Colon (tissue), 2 donors: ENCODE measurements around the gene FAM83E.

Experiments
- FAIRE-seq: peaks from 2 replicates; lab custom pipeline; 2012; peaks lifted over from hg19 to GRCh38; lab: Jason Lieb, UNC
- donor health status: control.
- donor health status: control.

Gene FAM83E

DNA sequence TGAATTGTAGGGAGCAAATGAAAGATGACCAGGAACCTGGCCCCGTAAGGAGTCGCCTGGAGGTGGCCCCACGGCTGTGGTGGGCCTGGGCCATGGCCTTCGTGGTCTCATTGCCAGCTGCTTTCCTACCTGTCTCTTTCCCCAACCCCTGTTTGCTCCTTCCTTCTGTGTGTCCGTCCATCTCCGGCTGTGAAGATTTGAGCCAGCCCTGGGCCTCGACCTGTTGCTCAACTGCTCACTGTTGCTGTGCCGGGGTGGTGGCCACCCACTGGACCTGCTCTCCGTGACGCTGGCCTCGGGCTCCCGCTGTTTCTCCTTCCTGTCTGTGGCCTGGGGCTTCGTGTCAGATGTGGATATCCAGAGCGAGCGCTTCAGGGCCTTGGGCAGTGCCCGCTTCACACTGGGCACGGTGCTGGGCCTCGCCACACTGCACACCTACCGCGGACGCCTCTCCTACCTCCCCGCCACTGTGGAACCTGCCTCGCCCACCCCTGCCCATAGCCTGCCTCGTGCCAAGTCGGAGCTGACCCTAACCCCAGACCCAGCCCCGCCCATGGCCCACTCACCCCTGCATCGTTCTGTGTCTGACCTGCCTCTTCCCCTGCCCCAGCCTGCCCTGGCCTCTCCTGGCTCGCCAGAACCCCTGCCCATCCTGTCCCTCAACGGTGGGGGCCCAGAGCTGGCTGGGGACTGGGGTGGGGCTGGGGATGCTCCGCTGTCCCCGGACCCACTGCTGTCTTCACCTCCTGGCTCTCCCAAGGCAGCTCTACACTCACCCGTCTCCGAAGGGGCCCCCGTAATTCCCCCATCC, 13.8 kb upstream of the FAM83E start:
- FAIRE-seq = no peak

DNA sequence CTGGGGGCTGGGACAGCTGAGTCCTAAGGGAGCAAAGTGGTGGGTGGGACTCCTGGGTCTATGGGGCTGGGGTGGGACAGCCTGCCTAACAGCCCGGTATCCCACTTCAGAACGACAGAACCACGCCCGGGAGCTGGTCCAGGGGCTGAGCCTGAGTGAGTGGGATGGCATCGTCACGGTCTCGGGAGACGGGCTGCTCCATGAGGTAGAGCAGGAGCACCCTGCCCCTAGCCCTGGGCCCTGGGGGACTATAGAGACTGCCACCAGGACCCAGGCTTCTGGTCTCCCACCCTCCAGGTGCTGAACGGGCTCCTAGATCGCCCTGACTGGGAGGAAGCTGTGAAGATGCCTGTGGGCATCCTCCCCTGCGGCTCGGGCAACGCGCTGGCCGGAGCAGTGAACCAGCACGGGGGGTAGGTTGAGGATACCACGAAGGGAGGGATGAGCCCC, 13.0 kb upstream of the FAM83E start:
- FAIRE-seq = no peak

DNA sequence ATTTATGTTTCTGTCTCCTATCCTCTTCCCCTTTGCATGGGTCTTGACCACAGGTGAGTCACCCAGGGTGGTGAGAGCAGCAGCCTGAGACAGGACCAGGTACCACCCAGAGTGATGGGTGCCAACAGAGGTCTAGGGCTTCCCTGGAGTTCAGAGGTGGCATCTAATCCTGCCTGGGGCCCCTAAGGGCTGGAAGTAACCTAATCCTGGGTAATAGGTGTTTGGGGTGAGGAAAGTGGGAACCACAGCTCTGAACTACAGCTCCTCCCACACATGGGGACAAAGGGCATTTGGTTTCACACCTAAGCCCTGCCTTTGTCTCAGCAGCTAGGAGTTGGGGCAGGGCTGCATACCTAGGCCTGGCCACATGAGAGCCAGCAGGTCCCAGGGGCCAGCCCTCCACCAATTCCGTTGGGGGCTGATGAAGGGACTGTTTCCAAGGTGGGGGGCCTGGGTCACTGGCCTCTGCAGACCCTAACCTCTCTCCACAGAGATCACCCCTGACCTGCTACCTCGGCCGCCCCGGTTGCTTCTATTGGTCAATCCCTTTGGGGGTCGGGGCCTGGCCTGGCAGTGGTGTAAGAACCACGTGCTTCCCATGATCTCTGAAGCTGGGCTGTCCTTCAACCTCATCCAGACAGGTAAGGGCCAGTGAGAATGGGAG, 12.5 kb upstream of the FAM83E start:
- no peak for FAIRE-seq

DNA sequence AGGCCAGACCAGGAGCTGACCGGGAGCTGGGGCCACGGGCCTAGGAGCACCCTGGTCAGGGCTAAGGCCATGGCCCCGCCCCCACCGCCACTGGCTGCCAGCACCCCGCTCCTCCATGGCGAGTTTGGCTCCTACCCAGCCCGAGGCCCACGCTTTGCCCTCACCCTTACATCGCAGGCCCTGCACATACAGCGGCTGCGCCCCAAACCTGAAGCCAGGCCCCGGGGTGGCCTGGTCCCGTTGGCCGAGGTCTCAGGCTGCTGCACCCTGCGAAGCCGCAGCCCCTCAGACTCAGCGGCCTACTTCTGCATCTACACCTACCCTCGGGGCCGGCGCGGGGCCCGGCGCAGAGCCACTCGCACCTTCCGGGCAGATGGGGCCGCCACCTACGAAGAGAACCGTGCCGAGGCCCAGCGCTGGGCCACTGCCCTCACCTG, 11.0 kb upstream of the FAM83E start:
- FAIRE-seq = no peak

DNA sequence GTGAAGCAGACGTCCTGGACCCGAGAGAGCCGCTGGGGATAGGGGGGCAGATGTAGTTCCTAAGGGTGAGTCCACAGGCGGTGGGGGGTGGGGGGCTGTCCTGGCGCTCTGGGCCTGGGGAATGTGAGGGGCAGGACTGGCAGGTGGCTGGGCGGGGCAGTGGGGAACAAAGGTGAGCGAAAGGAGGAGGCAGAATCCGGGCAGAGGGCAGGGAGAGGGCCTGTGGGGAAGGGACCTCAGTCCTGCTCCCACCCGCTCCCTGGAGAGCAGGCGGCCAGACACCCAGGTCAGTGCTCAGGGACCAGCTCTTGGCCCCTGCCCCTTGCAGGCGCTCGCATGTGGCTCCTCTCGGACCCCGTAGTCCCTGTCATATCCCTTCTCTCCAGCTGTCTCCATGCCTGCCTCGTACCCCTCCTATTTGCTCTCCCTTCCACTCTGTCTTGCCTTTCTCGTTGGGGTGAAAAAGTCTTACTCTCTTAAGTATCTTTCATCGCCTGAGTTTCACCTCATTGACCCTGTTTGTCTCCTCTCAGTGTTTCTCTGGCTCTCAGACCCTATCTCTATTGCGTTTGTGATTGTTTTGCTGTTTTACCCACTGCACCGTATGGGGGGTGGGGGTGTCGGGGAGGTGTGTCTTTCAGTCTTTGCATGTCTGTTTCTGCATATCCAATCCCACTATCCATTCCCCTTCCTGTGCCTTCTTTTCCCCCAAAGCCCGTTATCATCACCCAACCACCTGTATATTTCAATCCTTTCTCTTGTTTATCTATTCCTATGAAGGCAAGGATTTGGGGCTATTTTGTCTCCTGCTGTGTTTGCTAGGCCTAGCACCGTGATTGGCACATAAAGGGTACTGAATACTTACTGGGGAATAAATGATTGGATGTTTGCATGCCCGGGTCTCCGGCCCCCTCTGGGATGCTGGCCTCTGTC, 10.2 kb upstream of the FAM83E start:
- no peak for FAIRE-seq

DNA sequence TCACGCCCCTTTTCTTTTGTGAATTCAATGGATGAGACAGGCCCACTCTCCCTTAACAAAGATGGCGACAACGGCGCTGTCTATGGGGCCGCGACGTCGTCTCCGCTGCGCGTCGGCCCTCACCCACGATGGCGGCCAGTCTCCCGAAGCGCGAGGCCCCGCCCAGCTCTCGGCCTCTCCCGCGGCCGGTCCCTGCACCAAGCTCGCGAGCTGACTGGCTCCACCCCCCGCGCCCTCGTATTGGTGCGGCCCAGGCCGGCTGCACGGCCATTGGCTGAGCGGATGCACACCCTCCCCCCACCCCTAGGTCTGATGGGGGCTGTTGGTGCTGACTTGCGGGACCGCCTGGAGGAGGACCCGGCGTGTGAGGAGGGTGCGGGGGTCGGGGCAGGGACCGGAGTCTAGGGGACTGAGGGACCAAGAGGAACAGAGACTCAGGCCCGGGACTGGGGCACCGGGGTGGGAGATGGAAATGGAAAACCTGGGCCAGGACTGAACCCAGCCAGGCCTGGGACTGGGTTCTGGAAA, 9.3 kb upstream of the FAM83E start:
- no peak for FAIRE-seq

DNA sequence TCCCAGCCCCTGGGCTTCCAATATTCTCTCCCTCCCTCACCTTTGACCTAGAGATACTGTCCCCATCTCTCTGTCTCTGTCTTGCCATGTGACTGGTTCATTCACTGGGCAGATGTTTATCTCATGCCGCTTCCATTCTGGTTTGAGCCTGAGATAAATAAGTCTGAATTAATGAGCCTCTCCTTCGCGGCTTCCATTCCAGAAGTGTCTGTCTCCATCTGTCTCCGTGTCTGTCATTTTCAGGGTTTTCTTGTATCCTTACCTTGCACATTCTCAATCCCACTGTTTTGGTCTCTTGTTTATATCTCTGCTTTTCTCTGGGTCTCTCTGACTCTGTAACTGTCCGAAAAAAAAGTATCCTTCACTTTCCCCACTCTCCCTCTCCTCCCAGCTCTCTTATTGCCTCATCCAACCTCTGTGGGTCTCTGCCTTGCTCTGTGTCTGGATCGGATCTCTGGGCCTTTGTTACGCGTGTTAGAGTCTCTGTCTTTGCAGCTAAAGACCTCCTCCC, 8.7 kb upstream of the FAM83E start:
- no peak for FAIRE-seq

DNA sequence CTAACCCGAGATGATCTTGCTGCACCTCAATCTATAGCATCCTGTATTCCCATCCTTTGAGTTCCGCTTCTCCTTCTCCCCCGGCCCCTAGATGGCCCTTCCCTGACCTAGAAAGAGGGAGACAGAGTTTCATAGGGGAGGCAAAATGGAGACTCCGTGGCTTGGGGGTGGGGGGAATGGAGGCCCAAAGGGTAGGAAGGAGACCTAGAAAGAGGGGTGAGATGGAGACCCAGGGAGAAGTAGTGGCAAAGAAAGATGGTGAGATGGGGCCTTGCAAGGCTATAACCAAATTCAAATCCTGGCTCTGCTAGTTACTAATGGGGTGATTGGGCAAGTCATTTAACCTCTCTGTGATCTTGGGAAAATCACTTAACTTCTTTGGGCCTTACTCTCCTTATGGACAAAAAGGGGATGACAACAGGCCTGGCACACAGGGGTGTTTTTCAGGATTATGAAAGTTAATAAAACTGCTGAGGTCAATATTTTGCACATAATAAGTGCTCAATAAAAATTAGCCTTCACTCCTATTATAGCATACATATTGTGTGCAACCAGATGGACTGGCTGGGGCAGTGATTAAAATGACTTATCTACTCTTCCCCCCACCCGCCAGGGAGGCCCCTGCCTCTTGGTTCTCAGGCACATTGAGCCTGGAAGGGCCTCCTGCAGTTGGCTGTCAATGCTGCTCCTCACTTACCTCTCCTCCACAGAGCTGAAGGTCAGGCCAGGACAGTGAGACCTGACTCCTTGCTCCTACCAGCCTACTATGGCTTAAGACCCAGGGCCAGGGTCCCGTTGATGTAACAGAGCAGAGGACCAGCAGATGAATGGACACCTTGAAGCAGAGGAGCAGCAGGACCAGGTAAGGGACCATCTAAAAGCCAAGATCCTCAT, 5.1 kb upstream of the FAM83E start:
- no peak for FAIRE-seq

DNA sequence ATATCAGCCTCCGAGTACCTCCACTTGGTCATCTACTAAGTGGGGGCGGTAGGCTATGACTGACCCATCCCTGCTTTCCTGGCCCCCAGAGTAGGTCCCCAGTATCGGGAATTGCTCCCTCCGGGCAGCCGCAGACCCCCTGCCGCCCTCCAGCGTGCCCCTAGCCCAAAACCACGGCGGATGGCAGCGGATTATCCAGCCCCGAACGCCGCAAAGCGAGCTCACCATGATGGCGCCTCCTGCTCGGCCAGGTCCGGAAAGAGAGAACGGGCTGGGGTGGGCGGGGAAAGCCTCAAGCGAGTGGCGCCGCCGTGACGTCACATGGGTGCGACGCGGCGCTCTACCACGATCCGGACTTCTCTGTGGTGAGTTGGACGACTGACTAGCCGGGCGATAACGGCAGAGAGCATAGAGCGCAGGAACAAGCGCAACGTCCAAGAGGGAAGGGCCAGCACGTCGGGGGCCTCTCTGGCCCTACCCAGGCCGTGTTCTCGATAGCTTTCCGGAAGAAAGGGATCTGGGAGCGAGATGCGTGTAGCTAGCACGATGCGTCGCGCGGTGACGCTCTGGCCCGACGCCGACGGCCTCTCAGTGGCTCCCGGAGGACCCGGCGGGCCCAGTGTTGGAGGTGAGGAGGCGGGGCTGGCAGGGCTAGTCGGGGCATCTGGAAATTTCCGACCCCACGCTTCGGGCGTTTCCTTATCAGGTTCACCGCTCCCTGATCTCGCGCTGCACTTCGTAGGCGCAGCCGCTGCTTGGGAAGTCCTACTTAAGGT, 4.2 kb upstream of the FAM83E start, which contains the start of the genes RPL18 and SPHK2:
RPL18 (minus strand) TSS at position 263 of the 776 bp plus-strand sequence; CDS start at position 228, 35 bp downstream.
SPHK2 (plus strand) TSS at position 591 of the 776 bp plus-strand sequence. CDS start 1,009 bp downstream, outside the sequence.
- peak; percentile 57 for FAIRE-seq

DNA sequence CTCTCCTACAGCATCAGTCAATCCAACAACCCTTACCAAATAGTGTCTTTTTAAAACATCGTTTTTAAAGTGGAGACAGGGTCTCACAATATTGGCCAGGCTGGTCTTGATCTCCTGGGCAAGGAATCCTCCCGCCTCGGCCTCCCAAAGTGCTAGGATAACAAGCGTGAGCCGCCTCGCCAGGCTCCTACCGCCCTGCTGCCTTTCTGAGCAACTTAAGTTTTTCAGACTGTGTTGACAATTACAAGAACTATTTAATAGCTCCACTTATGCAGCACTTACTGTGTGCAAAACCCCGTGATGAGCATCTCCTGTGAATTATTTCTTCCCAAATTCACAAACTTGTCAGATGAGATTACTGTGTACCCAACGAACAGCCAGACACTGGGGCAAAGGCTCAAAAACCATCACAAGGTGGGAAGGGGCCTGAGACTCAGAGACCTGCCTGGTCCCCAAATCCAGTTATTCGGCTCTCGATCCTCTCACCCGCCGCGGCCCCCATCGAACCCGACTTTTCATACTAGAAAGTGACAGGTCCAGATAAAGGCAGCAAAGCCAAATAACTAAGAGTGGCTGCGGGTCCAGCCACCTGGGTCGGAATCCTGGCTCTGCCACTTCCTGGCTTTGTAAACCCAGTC, 3.5 kb upstream of the FAM83E start:
- no peak for FAIRE-seq

DNA sequence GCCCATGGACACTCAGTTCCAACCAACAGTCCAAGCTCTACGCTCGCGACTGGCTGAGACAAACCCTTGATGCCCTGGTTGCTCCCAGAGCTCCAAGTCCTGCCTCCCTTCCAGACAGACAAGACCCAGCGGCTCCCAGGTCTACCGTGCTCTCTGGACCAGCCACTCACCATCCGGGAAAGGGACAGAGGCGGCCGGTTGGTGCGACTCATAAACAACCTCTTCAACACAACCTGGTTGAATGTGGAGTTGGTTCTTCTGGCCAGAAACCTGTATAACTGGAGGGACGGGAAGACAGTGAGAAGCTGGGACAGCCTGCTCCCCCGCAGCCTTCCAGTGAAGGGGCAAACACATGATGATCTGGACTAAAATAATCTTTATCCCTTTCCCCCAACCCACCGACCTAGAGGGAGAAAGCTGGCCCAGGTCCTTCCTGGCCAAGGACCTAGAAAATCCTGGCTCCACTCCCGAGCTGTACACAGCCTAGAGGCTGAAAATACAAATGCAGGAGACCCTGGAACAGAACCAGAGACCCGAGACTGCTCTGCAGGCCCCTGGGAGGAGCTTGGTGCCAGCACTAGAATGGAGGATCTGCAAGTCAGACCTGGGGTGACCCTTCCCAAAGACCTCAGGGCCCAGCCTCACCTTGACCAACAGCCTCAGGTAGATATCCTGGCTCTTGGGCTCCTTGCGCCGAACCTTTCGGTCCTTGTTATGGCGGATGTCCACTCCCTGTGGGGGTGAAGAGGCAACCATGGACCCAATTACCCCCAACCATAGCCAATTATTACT, 2.5 kb upstream of the FAM83E start:
- FAIRE-seq = no peak

DNA sequence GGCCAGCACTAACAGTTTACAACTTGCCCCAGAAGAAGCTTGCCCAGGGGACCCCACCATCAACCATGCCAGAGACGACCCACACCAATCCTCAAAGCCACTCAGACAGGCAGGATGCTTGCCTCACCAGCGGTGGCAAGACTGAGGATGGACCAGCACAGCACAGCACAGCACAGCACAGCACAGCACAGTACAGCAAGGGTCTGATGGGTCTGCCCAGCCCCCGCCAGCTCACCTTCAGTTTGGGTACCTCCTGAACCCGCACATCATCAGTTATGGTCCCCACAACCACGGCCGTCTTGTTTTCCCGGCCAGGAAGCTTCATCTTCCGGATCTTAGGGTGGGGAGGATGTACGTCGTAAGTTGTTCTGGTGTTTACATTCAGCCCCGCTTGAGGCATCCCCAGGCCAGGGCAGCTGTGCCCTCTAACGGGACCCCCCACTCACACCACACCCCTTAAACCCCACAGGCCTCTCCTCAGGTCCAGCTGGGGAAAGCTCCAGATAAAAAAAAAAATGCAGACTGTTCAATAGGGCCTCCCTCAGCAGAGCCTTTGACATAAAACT, 1.7 kb upstream of the FAM83E start:
- FAIRE-seq = no peak

DNA sequence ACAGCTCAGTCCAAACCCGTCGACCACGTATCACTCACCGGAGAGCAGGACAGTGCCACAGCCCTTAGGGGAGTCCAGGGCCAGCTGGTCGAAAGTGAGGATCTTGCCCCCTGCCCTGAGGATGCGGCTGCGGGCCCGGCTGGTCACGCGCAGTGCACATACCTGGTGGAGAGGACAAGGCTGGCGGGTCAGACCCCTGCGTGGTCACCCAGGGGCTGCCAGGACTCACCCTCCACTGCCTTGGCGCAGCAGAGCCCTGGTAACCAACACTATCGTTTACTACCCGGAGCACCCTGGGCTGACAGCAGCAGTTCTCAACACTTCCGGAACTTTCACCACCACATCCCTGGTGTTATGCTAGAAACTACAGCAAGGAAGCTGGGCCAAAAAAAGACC, 1.2 kb upstream of the FAM83E start:
- FAIRE-seq = no peak

DNA sequence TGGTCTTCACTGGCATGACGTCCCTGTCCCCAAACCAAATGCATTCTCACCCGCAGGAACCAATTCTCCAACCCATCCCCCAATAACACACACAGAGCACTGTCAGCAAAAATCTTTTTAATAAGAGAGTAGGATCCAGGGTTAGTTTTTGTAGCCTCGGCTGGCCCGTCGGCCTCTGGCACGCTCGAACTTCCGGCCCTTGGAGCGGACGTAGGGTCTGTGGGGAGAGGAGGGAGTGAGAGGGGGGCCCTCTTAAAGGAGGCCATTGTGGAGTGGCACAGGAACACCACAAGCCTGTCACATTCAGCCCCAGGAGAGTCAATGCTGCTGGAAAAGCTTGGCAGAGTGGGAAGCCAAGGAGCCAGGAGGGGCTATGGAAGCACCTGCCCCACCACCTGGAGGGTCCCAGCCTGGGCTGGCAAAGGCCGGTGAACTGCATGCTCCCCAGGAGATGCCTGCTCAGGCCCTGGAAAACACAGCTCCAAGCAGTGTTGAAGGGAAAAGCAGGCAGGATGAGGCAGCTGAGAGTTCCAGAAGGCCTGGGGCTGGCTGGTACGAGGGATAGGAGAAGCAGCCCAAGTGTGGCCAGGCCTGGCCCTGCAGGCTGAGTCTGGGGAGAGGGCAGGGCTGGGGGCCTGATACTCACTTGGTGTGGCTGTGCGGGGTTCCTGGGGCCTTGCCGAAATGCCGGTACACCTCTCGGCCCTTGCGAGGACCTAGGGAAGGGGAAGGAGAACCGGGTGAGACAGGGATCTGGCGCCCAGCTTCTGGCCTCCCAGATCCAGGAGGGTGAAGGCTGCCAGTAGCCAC, 560 bp upstream of the FAM83E start:
- FAIRE-seq = no peak

DNA sequence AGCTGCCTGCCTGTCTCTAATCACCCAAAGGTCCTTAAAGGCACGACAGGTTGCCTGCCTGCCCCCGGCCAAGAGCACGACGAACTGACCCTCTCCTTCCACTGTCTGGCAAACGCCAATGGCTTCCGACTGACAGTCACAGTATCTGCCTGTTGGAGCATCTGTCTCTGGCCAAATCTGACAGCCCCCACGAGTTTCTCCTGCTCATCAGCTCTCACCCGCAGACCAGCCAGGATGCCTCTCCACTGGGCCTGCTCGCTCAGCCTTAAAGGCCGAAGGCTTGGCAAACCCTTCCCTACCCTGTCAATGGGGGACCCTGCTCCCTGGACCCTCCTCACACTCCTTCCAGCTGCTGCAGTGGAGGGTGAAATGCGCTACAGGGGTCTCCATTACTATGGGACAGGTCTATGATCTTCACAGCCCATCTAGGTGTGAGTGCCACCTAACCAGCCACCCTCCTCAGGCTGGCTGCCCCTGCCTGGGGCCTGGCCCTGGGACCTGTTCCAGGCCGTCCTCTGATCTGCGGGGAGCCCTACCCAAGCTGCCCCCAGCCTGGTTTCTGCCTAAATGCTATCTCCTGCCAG, 932 bp downstream of the FAM83E start:
- FAIRE-seq = no peak

DNA sequence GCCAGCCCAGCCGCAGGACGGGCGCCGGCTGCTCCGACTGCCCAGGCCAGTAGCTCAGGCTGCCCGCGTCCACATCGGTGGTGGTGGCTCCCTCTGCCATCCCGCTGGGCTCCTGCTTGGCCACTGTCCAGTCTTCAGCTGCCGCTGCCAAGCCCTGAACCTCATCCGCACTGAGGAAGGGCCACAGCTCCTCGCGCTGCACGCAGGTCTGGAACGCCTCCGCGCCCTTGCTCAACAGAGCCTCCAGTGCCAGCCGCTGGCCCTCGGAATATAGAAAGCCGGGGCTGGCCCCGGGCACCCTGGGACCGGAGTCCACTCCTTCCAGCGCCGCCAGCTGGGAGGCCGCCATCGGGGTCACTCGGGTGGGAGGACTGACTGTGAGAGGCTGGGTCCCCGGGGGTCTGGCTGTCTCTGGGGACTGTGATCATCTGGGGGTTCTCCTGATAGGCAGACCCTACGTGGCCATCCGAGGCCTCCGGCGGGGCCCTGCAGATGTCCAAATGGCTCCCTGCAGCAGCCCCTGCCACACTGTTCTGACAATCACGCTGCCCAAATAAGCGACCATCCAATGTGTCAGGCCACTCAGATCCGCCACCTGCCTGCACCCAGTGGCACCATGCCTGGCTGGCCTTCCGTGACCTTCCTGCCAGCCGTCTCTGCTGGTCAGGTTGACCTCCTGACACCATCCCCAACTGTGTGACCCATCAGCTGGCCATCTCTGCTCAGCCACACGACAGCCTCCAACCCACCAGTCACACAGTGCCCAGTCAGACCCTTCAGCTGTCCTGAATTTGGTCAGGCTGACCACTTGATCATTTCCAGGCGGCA, 1.6 kb downstream of the FAM83E start:
- no peak for FAIRE-seq
